GDM1 (cell line): ENCODE data around the gene ADD3.

Experiments
- DNase-seq: peaks from one replicate; lab custom pipeline; 2025; lab: John Stamatoyannopoulos, UW

The ADD3 gene

GRCh38 chr10:110007701-110008517, at the start of gene ADD3:
Gene ADD3, plus strand, starts transcription at chr10:110007984. Its CDS starts 92,670 bp downstream, at chr10:110100654.
- DNase-seq, result peak; percentile 87

GRCh38 chr10:109958059-109958458, 49.7 kb upstream of the ADD3 start:
- no peak for DNase-seq

- no peak for DNase-seq
Observed at GRCh38 chr10:109959259-109960145, 48.3 kb upstream of the ADD3 start.

GRCh38 chr10:109960682-109961081, 47.1 kb upstream of the ADD3 start:
- no peak for DNase-seq

GRCh38 chr10:109961174-109962001, 46.4 kb upstream of the ADD3 start:
- no peak for DNase-seq

DNA sequence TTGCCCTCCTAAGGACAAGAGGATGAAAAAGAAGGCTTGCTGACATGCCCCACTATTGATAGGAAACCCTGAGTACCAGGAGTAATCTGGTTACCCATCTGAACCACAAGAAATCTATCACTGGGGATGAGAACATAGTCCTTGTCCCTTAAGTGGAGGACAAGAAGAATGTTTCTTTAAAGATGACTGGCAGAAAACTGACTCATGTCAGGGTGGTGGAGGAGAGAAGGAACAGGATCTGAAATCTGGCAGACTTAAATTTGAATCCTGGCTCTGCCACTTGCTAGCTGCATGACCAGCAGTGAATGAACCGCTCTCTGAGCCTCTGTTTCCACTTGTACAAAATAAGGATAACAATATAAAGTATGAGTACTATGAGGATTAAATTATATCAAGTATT, 45.5 kb upstream of the ADD3 start:
- no peak for DNase-seq

- no peak for DNase-seq
Observed at GRCh38 chr10:109963439-109963838, 44.3 kb upstream of the ADD3 start.

GRCh38 chr10:109964318-109964717, 43.5 kb upstream of the ADD3 start:
- no peak for DNase-seq

DNA sequence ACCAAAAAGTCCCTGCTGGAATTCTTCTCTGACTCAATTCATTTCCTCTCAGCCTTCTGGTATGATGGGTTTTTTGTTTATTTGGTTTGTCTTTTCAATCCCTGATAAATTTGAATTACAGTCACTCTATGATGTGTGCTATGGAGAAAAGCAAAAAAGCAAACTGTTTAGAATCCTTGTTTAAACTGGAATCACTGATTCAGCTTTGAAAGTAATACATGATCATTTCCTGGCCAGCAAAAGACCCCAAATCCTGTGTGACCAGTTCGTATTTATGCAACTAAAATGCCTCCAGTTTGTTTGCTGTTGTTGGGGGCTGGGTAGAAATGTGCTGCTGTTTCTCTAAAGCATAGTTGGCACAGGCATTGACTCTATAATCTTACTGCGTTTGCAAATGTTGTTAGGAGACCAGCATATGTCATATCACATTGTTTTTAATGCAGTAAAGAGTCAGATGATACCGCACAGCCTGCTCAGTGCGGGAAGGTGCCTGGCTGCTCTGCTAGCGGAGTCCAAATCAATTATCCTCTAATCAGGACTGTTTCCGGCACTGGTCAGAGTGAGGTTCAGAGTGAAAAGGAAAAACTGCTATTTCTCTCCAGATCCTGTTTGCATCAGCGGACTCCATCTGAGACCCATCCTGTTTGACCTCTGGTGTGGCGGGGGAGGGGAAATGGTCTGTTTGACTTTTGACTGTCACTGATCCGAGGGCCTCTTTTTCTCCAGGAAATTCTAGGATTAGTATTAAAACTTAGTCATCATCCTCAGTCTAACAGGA, 40.6 kb upstream of the ADD3 start:
- no peak for DNase-seq

- DNase-seq, result no peak
Observed at GRCh38 chr10:109967739-109968088, 40.1 kb upstream of the ADD3 start.

DNA sequence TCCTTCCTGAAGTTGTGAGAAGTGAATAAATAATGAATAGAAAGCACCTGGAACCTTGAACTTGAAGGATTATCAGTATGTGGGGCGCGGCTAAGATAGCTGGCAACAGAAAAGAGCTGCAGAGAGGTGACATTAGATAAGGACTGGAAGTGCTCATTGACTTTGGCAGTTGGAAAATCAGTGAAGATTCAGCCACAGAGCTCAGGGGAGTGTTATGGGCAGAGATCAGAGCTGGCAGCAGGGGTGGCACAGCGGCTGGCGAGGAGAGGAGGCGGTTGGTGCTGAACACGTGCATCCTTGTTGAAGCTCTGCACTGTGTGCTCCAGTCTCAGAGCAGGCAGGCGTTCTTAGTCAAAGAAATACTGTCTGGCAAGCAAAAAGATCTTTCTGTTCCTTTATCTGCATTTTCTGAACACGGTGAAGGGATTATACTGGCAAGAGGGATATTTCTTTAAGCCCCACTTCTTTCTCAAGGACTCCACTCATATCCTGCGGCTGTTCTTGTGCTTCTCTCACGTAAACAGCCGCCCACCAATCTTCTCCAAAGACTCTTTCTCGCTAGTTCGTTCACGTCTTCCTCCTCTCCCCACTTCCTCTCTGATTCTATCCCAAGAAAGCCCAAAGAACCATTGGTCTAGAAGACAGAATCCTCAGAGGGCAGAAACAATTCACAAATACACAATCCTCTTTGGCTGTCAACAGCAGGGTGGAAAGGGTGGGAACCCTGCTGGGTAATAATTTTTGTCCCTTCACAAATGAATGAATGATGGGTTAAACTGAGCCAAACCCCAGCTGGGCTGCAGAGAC, 38.6 kb upstream of the ADD3 start:
- no peak for DNase-seq

DNA sequence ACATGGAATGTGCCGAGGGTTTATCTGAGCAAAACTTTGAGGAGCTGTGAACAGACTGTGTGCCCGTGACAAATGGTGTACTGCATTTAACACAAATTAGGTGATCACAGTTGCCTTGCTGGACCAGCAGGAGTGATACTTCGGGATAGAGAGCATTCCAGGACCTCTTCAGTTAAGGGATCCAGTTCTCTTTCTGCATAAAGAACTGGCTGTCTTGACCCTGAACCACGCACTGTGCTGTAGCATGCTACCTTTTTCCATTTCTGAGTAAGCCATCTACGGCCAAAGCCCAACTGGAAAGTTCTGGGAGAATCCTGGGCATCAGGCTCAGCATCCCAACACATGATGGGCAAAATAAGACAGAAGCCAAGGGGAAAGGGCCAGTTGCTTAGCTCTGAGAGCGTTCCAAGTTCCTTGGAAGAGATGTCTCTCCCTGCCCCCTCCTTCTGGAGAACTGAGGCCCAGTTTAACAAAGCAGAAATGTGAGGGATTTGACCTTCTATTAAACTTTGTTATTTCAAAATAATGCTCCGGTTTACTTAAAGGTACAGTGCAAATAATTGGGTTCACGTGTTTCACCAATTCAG, 37.9 kb upstream of the ADD3 start:
- DNase-seq, result no peak

GRCh38 chr10:109971634-109972033, 36.1 kb upstream of the ADD3 start:
- DNase-seq, result no peak

DNA sequence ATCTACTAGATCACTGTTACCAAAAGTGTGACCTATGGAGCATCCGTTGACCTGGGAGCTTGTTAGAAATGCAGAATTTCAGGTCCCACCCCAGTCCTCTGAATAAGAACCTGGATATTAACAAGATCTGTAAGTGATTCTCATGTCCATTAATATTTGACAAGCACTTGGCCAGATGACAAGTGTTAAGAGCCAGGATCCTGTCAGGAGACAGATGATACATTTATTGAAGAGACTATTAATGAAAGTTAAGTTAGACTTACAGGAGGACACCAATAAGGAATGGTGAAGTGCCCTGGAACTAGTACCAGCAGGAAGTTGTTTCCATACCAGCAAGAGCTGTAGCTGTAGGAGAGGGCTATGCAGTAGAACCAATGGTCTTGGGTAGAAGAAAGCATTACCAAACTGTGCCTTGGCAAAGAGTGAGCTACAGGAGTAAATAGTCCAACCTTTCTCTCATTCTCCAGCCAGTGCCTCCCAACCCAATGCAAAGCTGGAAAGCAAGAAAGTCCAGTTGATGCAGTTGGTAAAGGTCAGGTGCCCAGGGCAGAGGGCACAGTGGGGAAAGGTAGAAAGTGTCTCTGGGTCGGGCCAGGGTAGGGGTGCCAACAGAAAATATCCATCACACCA, 35.3 kb upstream of the ADD3 start:
- DNase-seq, result no peak

DNA sequence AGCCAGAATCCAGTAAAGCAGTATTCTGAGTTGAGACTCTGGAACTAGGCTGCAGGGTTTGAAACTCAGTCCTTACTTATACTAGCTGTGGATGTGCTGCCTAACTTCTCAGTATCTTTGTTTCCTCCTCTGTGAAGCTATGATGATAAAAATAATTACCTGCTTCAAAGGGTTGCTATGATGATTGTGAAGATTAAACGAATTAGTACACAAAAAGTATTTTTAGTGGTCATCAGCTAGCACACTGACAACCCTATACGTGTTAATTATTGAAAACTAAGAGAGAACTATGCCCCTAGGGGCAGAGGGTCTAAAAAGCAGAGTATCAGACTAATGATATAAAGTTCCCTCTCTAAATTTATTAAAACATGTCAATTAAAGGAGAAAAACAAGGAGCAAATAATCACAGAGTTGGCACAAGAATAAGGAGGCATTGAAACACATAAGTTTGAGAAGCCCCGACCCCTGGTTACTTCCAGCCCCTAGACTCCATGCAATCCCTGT, 34.4 kb upstream of the ADD3 start:
- DNase-seq, result no peak

DNA sequence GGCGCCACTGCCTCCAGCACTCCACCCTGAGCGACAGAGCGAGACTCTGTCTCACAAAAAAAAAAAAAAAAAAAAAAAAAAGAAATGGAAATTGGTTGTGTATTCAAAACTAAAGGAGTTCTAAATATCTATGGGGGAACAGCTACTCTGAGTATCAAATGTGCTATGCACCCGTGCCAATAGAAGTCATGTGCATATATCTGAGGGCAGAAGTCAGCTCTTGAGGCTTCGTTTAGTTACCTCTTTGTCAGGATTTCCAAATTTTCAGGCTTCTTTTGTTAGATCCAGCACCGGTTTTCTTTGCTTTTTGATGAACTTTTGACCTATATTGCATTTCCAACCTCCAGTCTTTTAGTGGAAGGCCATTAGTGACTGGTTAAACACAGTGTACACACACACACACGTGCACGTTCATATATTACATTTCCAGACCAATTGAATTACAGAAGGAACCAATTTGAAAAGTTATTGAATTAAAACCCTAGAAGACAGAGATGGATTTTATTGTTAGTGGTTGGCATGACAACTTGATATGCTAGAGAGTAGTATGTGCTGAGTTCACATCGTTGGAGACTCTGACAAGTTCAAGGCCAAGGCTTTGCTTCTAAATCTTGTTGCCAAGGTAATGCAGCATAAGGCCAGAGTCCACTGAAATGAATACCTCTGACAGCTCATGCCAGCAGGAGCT, 33.1 kb upstream of the ADD3 start:
- no peak for DNase-seq

DNA sequence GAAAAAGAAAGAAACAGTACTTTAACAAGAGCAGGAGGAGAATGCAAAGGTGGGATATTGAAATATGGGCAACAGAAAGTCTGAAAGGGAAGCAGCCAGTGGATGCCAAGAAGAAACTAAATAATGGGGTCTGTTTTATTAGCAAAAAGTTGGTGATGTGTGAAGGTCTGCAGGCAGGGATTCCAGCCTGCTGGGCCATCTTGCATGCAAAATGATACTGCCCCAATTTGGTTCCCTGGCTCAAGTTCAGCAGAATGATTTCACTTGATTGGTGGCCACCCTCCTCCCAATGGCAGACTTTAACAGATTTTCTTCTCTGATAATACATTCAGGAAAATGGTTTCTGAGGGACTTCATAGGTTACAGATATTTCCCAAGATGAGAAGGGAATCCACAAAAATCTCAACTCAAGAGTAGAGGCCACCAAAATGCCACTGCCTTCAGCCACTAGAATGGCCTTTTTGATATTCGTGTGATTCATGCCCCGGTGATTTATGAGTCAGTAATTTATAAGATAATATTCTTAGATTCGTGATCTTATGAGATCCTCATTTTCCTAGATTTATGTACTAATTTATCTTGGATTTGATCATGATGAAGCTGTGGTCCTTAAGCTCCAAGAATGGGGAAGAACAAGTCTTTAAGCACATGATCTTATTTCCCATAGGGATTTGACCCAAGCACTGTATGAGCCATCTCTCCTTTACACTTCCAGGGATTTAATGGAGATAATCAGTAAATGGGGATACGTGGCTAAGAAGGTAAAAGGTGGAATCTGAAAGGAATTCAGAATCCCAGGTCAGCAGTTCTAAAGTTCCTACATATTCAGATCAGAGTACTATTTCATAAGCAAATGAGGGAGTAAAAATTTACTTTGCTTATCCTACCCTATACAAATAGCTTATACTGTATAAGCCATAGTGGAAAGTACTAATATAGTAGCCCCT, 32.3 kb upstream of the ADD3 start:
- no peak for DNase-seq

DNA sequence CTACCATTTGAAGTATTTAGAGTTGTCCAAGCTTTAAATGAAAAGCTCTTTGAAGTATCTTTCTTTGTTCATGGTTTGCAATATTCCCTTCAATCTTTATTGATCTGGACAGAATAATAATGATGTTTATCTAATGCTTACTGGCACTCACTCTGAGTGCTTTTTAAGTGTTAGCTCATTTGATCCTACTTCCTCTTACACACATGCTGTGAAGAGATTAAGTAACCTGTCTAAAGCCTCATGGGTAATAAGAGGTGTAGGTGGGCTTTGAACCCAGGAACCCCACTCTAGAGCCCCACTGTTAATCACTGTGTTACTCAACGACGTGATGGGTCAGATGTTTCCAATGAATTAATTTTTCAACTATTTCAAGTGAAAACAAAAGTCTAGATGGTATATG, 31.1 kb upstream of the ADD3 start:
- DNase-seq, result no peak
